K562 (cell line): ENCODE results near the gene SZT2. TPM values are rescaled to one million over a fixed set of nuclear protein-coding genes. Genes with fewer than 3 reads are reported as not detected.

ENCODE experiments used
- ADNP ChIP-seq: fragments of 200-800 bp; sonication (Bioruptor generic); IDR thresholded peaks from 2 replicates; pipeline ENCODE4 v1.6.1; 2016; ENCODE audit warnings: missing genetic modification characterization, missing compliant biosample characterization
- C11orf30 ChIP-seq: fragments of 450-650 bp; IDR thresholded peaks from 2 replicates; pipeline ENCODE4 v1.6.1; 2016; ENCODE audit warnings: low read depth, mild to moderate bottlenecking
- CBFB ChIP-seq: sonication (generic); formaldehyde crosslinking; IDR thresholded peaks from 2 replicates; pipeline ENCODE4 v1.4.0; 2020; ENCODE audit warnings: mild to moderate bottlenecking, missing genetic modification reagents
- GTF2A2 ChIP-seq: IDR thresholded peaks from 2 replicates; pipeline ENCODE4 v1.6.1; 2016; ENCODE audit warnings: mild to moderate bottlenecking, missing genetic modification characterization, missing compliant biosample characterization
- ILF3 ChIP-seq: fragments of 450-650 bp; IDR thresholded peaks from 2 replicates; pipeline ENCODE4 v1.6.1; 2018; ENCODE audit warnings: antibody characterized with exemption, mild to moderate bottlenecking, moderate library complexity, borderline replicate concordance
- NCOA6 ChIP-seq: fragments of 450-650 bp; IDR thresholded peaks from 2 replicates; pipeline ENCODE4 v1.6.1; 2017; ENCODE audit warnings: mild to moderate bottlenecking
- NELFE ChIP-seq: IDR thresholded peaks from 2 replicates; pipeline ENCODE4 v1.6.1; 2011; ENCODE audit warnings: mild to moderate bottlenecking; ENCODE audit not compliant: insufficient read depth, insufficient read length
- PPARD ChIP-seq: fragments of 250-450 bp; sonication (Bioruptor Pico); IDR thresholded peaks from 2 replicates; pipeline ENCODE4 v1.8.0; 2022; ENCODE audit warnings: inconsistent platforms, mild to moderate bottlenecking, moderate library complexity
- PTTG1 ChIP-seq: fragments of 450-650 bp; IDR thresholded peaks from 2 replicates; pipeline ENCODE4 v1.6.1; 2016; ENCODE audit warnings: low read depth, mild to moderate bottlenecking, missing genetic modification characterization, missing compliant biosample characterization
- RBM25 ChIP-seq: fragments of 200-400 bp; formaldehyde crosslinking; IDR thresholded peaks from 2 replicates; pipeline ENCODE4 v1.6.1; 2018; ENCODE audit warnings: low read length, low read depth, moderate library complexity; ENCODE audit not compliant: severe bottlenecking
- RBM39 ChIP-seq: fragments of 200-400 bp; formaldehyde crosslinking; optimal IDR thresholded peaks from 2 replicates; pipeline ENCODE3; 2018; ENCODE audit warnings: low read depth, low read length
- SAFB2 ChIP-seq: fragments of 200-400 bp; formaldehyde crosslinking; IDR thresholded peaks from 2 replicates; pipeline ENCODE4 v1.6.1; 2018; ENCODE audit warnings: borderline replicate concordance, low read length, low read depth, moderate library complexity; ENCODE audit not compliant: severe bottlenecking
- SIN3A ChIP-seq, 2 experiments: fragments of 150-350 bp in 1 of 2; IDR thresholded peaks; 2 replicates each; pipeline ENCODE4 v1.6.1; 2011 to 2016; ENCODE audit warnings: borderline replicate concordance in 2 of 2, low read depth in 2 of 2, low read length in 2 of 2, mild to moderate bottlenecking in 2 of 2, moderate library complexity in 2 of 2; ENCODE audit not compliant: control insufficient read depth in 1 of 2
- SNAPC5 ChIP-seq: fragments of 250-450 bp; sonication (Bioruptor Pico); IDR thresholded peaks from 2 replicates; pipeline ENCODE4 v1.8.0; 2021; ENCODE audit warnings: moderate library complexity, mild to moderate bottlenecking, inconsistent platforms
- SP1 ChIP-seq: sonication (generic); formaldehyde crosslinking; IDR thresholded peaks from 2 replicates; pipeline ENCODE4 v1.8.1; 2022; ENCODE audit warnings: mild to moderate bottlenecking, missing genetic modification reagents
- SRSF1 ChIP-seq: fragments of 200-400 bp; formaldehyde crosslinking; IDR thresholded peaks from 2 replicates; pipeline ENCODE4 v1.6.1; 2017; ENCODE audit warnings: mild to moderate bottlenecking, low read depth, low read length, moderate library complexity
- TAF7 ChIP-seq: fragments of 450-650 bp; IDR thresholded peaks from 2 replicates; pipeline ENCODE4 v1.6.1; 2016; ENCODE audit warnings: missing genetic modification characterization, missing compliant biosample characterization
- TFE3 ChIP-seq: fragments of 450-650 bp; formaldehyde crosslinking; IDR thresholded peaks from 2 replicates; pipeline ENCODE4 v1.4.0; 2020; ENCODE audit warnings: mild to moderate bottlenecking, mixed read lengths
- TSC22D4 ChIP-seq: fragments of 450-650 bp; IDR thresholded peaks from 2 replicates; pipeline ENCODE4 v1.6.1; 2016; ENCODE audit warnings: missing genetic modification characterization, missing biosample characterization, control low read depth
- ZBTB33 ChIP-seq: sonication (generic); formaldehyde crosslinking; IDR thresholded peaks from 2 replicates; pipeline ENCODE4 v1.8.1; 2023; ENCODE audit warnings: mild to moderate bottlenecking, missing genetic modification reagents
- ZKSCAN1 ChIP-seq: fragments of 150-350 bp; IDR thresholded peaks from 2 replicates; pipeline ENCODE4 v1.6.1; 2016; ENCODE audit warnings: low read depth, low read length
- ZKSCAN3 ChIP-seq: fragments of 250-450 bp; sonication (Bioruptor Pico); IDR thresholded peaks from 2 replicates; pipeline ENCODE4 v1.4.0; 2020
- ZNF239 ChIP-seq: fragments of 250-450 bp; sonication (Bioruptor Pico); IDR thresholded peaks from 2 replicates; pipeline ENCODE4 v1.4.0; 2020; ENCODE audit warnings: mild to moderate bottlenecking
- ZNF277 ChIP-seq: fragments of 250-450 bp; sonication (Bioruptor Pico); IDR thresholded peaks from 2 replicates; pipeline ENCODE4 v1.8.0; 2022; ENCODE audit warnings: inconsistent platforms, mild to moderate bottlenecking, moderate library complexity, borderline replicate concordance
- ZNF347 ChIP-seq: fragments of 450-650 bp; formaldehyde crosslinking; IDR thresholded peaks from 2 replicates; pipeline ENCODE4 v1.4.0; 2020; ENCODE audit warnings: low read depth, mild to moderate bottlenecking, moderate library complexity
- ZNF778 ChIP-seq: fragments of 450-650 bp; formaldehyde crosslinking; IDR thresholded peaks from 2 replicates; pipeline ENCODE4 v1.4.0; 2020; ENCODE audit warnings: mild to moderate bottlenecking, moderate library complexity
- polyA plus RNA-seq, 8 experiments: library from polyadenylated mRNA; depleted of rRNA in 4 of 8; stranded (reverse) in 5 of 8; unstranded in 3 of 8; fragments of >200 nt; fragmentation: Nextera tagmentation in 2 of 8; fragmentation: Illumina TruSeq in 1 of 8; extraction: Ambion mirVana in 2 of 8; extraction: Trizol in 1 of 8; gene quantifications; 2 replicates each; pipeline versions ENCODE4 v1.2.1 to v1.2.3, GENCODE V29; 2011 to 2014; ENCODE audit warnings: inconsistent platforms in 1 of 8, missing spikeins in 1 of 8
- total RNA-seq, 7 experiments: library from RNA; depleted of rRNA in 6 of 7; stranded (reverse); fragments of >200 nt in 6 of 7; fragmentation: Illumina TruSeq in 2 of 7; extraction: Trizol in 2 of 7; gene quantifications; 2 replicates each; pipeline versions ENCODE4 v1.2.1 to v1.2.3, GENCODE V29; 2011 to 2021; ENCODE audit warnings: low replicate concordance in 1 of 7

The SZT2 gene
- total and polyA plus RNA-seq, 9 of the 15 experiments (the other 6 are each of a cell fraction or from before 2014, with no cell fraction given), result 0.88 to 31.0 (median 12.8) TPM

GRCh38 chr1:43358121-43358745 is 31.5 kb upstream of the SZT2 start (continued):
- TF ChIP-seq ILF3 (no peak), PPARD (CRISPR knock-in tag) (no peak), SNAPC5 (CRISPR knock-in tag) (no peak), ZNF778 (CRISPR knock-in tag) (no peak), ZKSCAN1 (no peak), NELFE (no peak), SAFB2 (no peak), ZNF239 (no peak), CBFB (CRISPR knock-in tag) (peak; percentile 16; the same call in 1 of the 2 replicates), ZKSCAN3 (CRISPR knock-in tag) (no peak), RBM25 (no peak), PTTG1 (no peak), TAF7 (tag) (peak; percentile 49; the same call in 1 of the 2 replicates), SIN3A (IDR thresholded peaks at IDR 0.05; ENCODE audit: borderline replicate concordance in 2 of 2, control insufficient read depth in 1 of 2, low read depth in 2 of 2, low read length in 2 of 2) (no peak), TFE3 (CRISPR knock-in tag) (no peak), TSC22D4 (no peak), SP1 (CRISPR knock-in tag) (peak; percentile 76; the same call in 1 of the 2 replicates), ADNP (tag) (no peak), ZNF347 (no peak), RBM39 (no peak), ZBTB33 (no peak), ZNF277 (CRISPR knock-in tag) (no peak), C11orf30 (no peak), SRSF1 (no peak), GTF2A2 (no peak), NCOA6 (no peak)
